B cell (primary cell): Measurements from ENCODE around the gene BANF2. TPM values are rescaled to one million over a fixed set of nuclear protein-coding genes. Genes with fewer than 3 reads are reported as not detected.

Experiments
- ATAC-seq: fragments of 200-7000 bp; cut with Tn5 transposase; one replicate; pipeline ENCODE4 v1.10.0; 2021; ENCODE audit warnings: low read depth, mild to moderate bottlenecking, moderate number of reproducible peaks, moderate library complexity
- CTCF ChIA-PET: fragments of 350-600 bp; sonication (Branson Sonifier 250); formaldehyde crosslinking; loops from one replicate; lab custom pipeline; 2021; ENCODE audit warnings: antibody characterized with exemption, inconsistent platforms; lab: Charles Lee
- POLR2A ChIA-PET: fragments of 350-600 bp; sonication (Branson Sonifier 250); formaldehyde crosslinking; loops from one replicate; lab custom pipeline; 2021; ENCODE audit warnings: antibody characterized with exemption; lab: Charles Lee
- DNase-seq: peaks from one replicate; pipeline ENCODE4 v3.0.0; 2013
- H2AFZ ChIP-seq: 2 replicates; pipeline ENCODE4 v1.6.1; 2012; ENCODE audit warnings: mild to moderate bottlenecking, low read depth, low read length; ENCODE audit not compliant: insufficient read depth, poor library complexity, severe bottlenecking
- H3K27ac ChIP-seq, 2 donors: 1 replicate in 1 of 2; 2 replicates in 1 of 2; pipeline ENCODE4 v1.5.1; 2012 to 2013; ENCODE audit warnings: low read length in 2 of 2, mild to moderate bottlenecking in 2 of 2, moderate library complexity in 1 of 2
- H3K27me3 ChIP-seq, 4 experiments: fragments of 200-600 bp in 1 of 4; sonication (generic) in 1 of 4; replicated peaks in 1 of 4; 1 replicate in 2 of 4; 2 replicates in 2 of 4; pipeline versions ENCODE4 v1.6.1 to v1.7.0; 2013 to 2016; ENCODE audit warnings: low read length in 3 of 4, mild to moderate bottlenecking in 2 of 4, mixed read lengths in 1 of 4, moderate library complexity in 1 of 4; ENCODE audit not compliant: insufficient read depth in 4 of 4, control insufficient read depth in 3 of 4; ENCODE audit errors: control extremely low read depth in 1 of 4
- H3K36me3 ChIP-seq, 2 experiments: replicated peaks in 1 of 2; 1 replicate in 1 of 2; 2 replicates in 1 of 2; pipeline versions ENCODE4 v1.6.1 to v1.7.1; 2013; ENCODE audit warnings: low read length in 1 of 2; ENCODE audit not compliant: insufficient read depth in 2 of 2, control insufficient read depth in 1 of 2; ENCODE audit errors: control extremely low read depth in 1 of 2, extremely low read depth in 1 of 2
- H3K4me1 ChIP-seq, 2 donors: fragments of 200-600 bp in 1 of 2; sonication (generic) in 1 of 2; 1 replicate in 1 of 2; 2 replicates in 1 of 2; pipeline versions ENCODE4 v1.5.1 to v1.6.1; 2013 to 2017; ENCODE audit warnings: low read length in 2 of 2; ENCODE audit not compliant: control insufficient read depth in 2 of 2, insufficient read depth in 2 of 2
- H3K4me2 ChIP-seq: replicated peaks from 2 replicates; pipeline ENCODE3; 2012; ENCODE audit warnings: mild to moderate bottlenecking, low read depth, low read length; ENCODE audit not compliant: poor library complexity, severe bottlenecking
- H3K4me3 ChIP-seq, 5 experiments: fragments of 200-600 bp in 1 of 5; sonication (generic) in 1 of 5; 1 replicate in 3 of 5; 2 replicates in 2 of 5; pipeline versions ENCODE4 v1.5.1 to v1.7.0; 2011 to 2016; ENCODE audit warnings: low read length in 4 of 5, mild to moderate bottlenecking in 4 of 5, low read depth in 2 of 5, control low read depth in 1 of 5, moderate library complexity in 1 of 5; ENCODE audit not compliant: insufficient read depth in 1 of 5; ENCODE audit errors: control extremely low read depth in 1 of 5, extremely low read depth in 1 of 5
- H3K79me2 ChIP-seq: fragments of 200-600 bp; sonication (generic); one replicate; pipeline ENCODE4 v1.6.0; 2016; ENCODE audit warnings: low read length; ENCODE audit not compliant: control insufficient read depth, insufficient read depth
- H3K9ac ChIP-seq: fragments of 200-600 bp; sonication (generic); 2 replicates; pipeline ENCODE4 v1.6.1; 2017; ENCODE audit warnings: mild to moderate bottlenecking, low read length, moderate library complexity
- H3K9me3 ChIP-seq, 3 donors: one replicate each; pipeline versions ENCODE4 v1.6.1 to v1.7.1; 2013; ENCODE audit warnings: low read length in 2 of 3; ENCODE audit not compliant: control insufficient read depth in 2 of 3, insufficient read depth in 1 of 3; ENCODE audit errors: control extremely low read depth in 1 of 3
- H4K20me1 ChIP-seq: 2 replicates; pipeline ENCODE4 v1.6.0; 2012; ENCODE audit warnings: mild to moderate bottlenecking, low read length; ENCODE audit not compliant: insufficient read depth, control insufficient read depth, poor library complexity, severe bottlenecking
- H3K27ac Mint-ChIP-seq: one replicate; pipeline ENCODE4 v1.8.0; 2021; ENCODE audit warnings: mixed read lengths
- H3K27me3 Mint-ChIP-seq: one replicate; pipeline ENCODE4 v1.8.0; 2021; ENCODE audit warnings: mixed read lengths
- H3K4me1 Mint-ChIP-seq: one replicate; pipeline ENCODE4 v1.8.0; 2021; ENCODE audit warnings: mixed read lengths
- H3K4me3 Mint-ChIP-seq: one replicate; pipeline ENCODE4 v1.8.0; 2021; ENCODE audit warnings: mixed read lengths
- H3K9me3 Mint-ChIP-seq: one replicate; pipeline ENCODE4 v1.8.0; 2022; ENCODE audit warnings: mixed read lengths; ENCODE audit not compliant: insufficient read depth
- CTCF ChIP-seq: fragments of 200-600 bp; IDR thresholded peaks from one replicate; pipeline ENCODE4 v1.8.0; 2022; ENCODE audit warnings: antibody characterized with exemption, mild to moderate bottlenecking
- EZH2 ChIP-seq: IDR thresholded peaks from 2 replicates; pipeline ENCODE4 v1.6.1; 2012; ENCODE audit warnings: borderline replicate concordance, low read depth, mild to moderate bottlenecking, moderate library complexity, low read length; ENCODE audit not compliant: insufficient read depth, poor library complexity, severe bottlenecking
- WGBS: methylation state at CpG from one replicate; pipeline ENCODE4 v1.1.5; 2013; ENCODE audit warnings: missing lambda C conversion rate; ENCODE audit not compliant: insufficient coverage; 5-methylcytosine and 5-hydroxymethylcytosine counted together
- intact Hi-C: fragments of 100-400 bp; cut with micrococcal nuclease; formaldehyde crosslinking; loops from one replicate; pipeline ENCODE4 v1.10.0; 2022
- polyA plus RNA-seq: library from polyadenylated mRNA; depleted of rRNA; stranded (reverse); fragments of >200 nt; gene quantifications from 2 replicates; pipeline ENCODE4 v1.2.3, GENCODE V29; 2012
- total RNA-seq, 2 donors: library from RNA; stranded (reverse); fragments of 120-200 nt in 1 of 2; gene quantifications; 1 replicate in 1 of 2; 2 replicates in 1 of 2; pipeline versions ENCODE4 v1.2.3 to v1.2.4, GENCODE V29; 2013 to 2022

Gene BANF2
- total and polyA plus RNA-seq, 2 donors (not counting 1 experiment from before 2014, with no cell fraction given) = not detected

DNA sequence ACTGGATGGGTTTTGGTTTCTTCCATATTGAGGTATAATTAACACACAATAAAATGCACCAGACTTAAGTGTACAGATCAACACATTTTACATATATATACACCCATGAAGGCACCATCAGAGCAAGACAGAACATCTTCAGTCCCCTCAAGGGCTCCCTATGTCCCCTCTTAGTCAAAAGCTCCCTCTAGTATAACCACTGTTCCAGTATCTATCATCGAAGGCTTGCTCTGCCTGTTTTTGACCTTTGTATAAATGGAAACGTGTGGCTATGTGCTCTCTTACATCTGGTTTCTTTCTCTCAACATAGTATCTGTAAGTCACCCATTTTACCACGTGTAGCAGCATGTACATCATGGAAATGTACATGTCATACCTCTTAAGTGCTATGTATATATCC lies 66.5 kb downstream of the BANF2 start:
- Histone ChIP-seq H3K4me3 (no peak overlapping the region), H3K4me2 (no peak overlapping the region), H3K36me3 (no peaks in the 10 kb centered on the region), H3K9me3 (peaks cover 0 to 12% (median 0%) of the 10 kb centered on the region in 3 donors), H3K27me3 (peaks cover 0 to 9% (median 0%) of the 10 kb centered on the region in 4 experiments), H3K4me1 (peaks cover 0 to 3% of the 10 kb centered on the region in 2 donors), H3K79me2 (no peaks in the 10 kb centered on the region), H3K9ac (no peak overlapping the region), H2AFZ (no peak overlapping the region), H3K27ac (no peak overlapping the region), H4K20me1 (no peaks in the 10 kb centered on the region)
- Mint-ChIP-seq H3K4me3 (no peak overlapping the region), H3K9me3 (no peaks in the 10 kb centered on the region), H3K27ac (no peak overlapping the region), H3K27me3 (peaks cover 15% of the 10 kb centered on the region), H3K4me1 (peaks cover 3% of the 10 kb centered on the region)
- TF ChIP-seq CTCF (no peak), EZH2 (no peak)
- intact Hi-C loops = no loop called here
- DNase-seq = no peak
- ChIA-PET CTCF (no interaction called here), POLR2A (no interaction called here)
- no peak for ATAC-seq
- 80% methylated on average over 1 of the region's 3 CpGs for WGBS

- no peaks in the 10 kb centered on the region for H4K20me1 ChIP-seq
- DNase-seq (no peak), ATAC-seq (no peak)
- H3K4me3 ChIP-seq = no peak overlapping the region
- H3K27me3 ChIP-seq = peaks cover 0 to 9% (median 0%) of the 10 kb centered on the region in 4 experiments
- no peak overlapping the region for H3K4me2 ChIP-seq
- H3K9me3 Mint-ChIP-seq = no peaks in the 10 kb centered on the region
- TF ChIP-seq CTCF = no peak
- TF ChIP-seq EZH2 = no peak
- H3K36me3 ChIP-seq = no peaks in the 10 kb centered on the region
- H3K9ac ChIP-seq = no peak overlapping the region
- no peak overlapping the region for H2AFZ ChIP-seq
- H3K4me1 ChIP-seq = peaks cover 0 to 3% of the 10 kb centered on the region in 2 donors
- H3K4me3 Mint-ChIP-seq = no peak overlapping the region
- POLR2A ChIA-PET = no interaction called here
- H3K79me2 ChIP-seq = no peaks in the 10 kb centered on the region
- 76% methylated on average over 2 of the region's 2 CpGs for WGBS
- H3K27me3 Mint-ChIP-seq = peaks cover 15% of the 10 kb centered on the region
- CTCF ChIA-PET = no interaction called here
- no peak overlapping the region for H3K27ac ChIP-seq
- intact Hi-C loops = no loop called here
- peaks cover 3% of the 10 kb centered on the region for H3K4me1 Mint-ChIP-seq
- H3K9me3 ChIP-seq = peaks cover 0 to 8% (median 0%) of the 10 kb centered on the region in 3 donors
- no peak overlapping the region for H3K27ac Mint-ChIP-seq
These were observed 67.9 kb downstream of the BANF2 start for GRCh38 chr20:17767624-17768023.
